Adrenal gland (tissue), 12 donors: ENCODE results near the gene FBL. TPM values are rescaled to one million over a fixed set of nuclear protein-coding genes. Genes with fewer than 3 reads are reported as not detected.
"Not testable (repeated sequence)": the region's sequence is repeated elsewhere in the genome, so short reads cannot be mapped to it uniquely, and the experiment has no call there.

Source experiments
- DNase-seq, 7 donors: peaks; one replicate each; pipeline ENCODE4 v3.0.0-alpha.2; 2019 to 2020
- H3K27ac ChIP-seq, 5 donors: fragments of 200-600 bp; sonication (generic) in 4 of 5; 1 replicate in 3 of 5; 2 replicates in 2 of 5; pipeline versions ENCODE4 v1.5.1 to v1.8.0; 2016 to 2020; ENCODE audit warnings: mild to moderate bottlenecking in 1 of 5
- H3K27me3 ChIP-seq: fragments of 200-600 bp; 2 replicates; pipeline ENCODE4 v1.8.0; 2021
- H3K36me3 ChIP-seq, 2 donors: fragments of 200-600 bp; replicated peaks in 1 of 2; 1 replicate in 1 of 2; 2 replicates in 1 of 2; pipeline versions ENCODE4 v1.5.1 to v1.8.0; 2018 to 2022
- H3K4me1 ChIP-seq, 2 donors: fragments of 200-600 bp; replicated peaks in 1 of 2; 1 replicate in 1 of 2; 2 replicates in 1 of 2; pipeline versions ENCODE4 v1.5.1 to v1.8.0; 2018 to 2021
- H3K4me3 ChIP-seq, 4 donors: fragments of 200-600 bp; sonication (generic) in 3 of 4; one replicate each; pipeline ENCODE4 v1.5.1; 2016 to 2018
- H3K9me3 ChIP-seq, 3 donors: fragments of 200-600 bp; sonication (generic) in 1 of 3; replicated peaks in 1 of 3; 1 replicate in 2 of 3; 2 replicates in 1 of 3; pipeline versions ENCODE4 v1.5.1 to v1.8.0; 2016 to 2021
- POLR2A ChIP-seq, 2 donors: fragments of 450-650 bp; IDR thresholded peaks; one replicate each; pipeline ENCODE4 v1.6.1; 2017; ENCODE audit warnings: antibody characterized with exemption in 2 of 2, mild to moderate bottlenecking in 2 of 2, moderate library complexity in 1 of 2
- WGBS, 4 donors: extraction: QIAGEN DNeasy Blood & Tissue Kit in 2 of 4; methylation state at CpG; one replicate each; pipeline versions ENCODE4 v1.1.5 to v1.1.7; 2013 to 2017; 5-methylcytosine and 5-hydroxymethylcytosine counted together
- intact Hi-C, 2 donors: fragments of 100-400 bp; cut with DNase I; formaldehyde crosslinking; loops; one replicate each; pipeline versions ENCODE4 v1.14.1 to v1.15.0; 2022 to 2023
- polyA plus RNA-seq, 3 donors: library from polyadenylated mRNA; stranded (reverse); fragments of 200-250 nt in 2 of 3; fragments of 350-450 nt in 1 of 3; fragmentation: Illumina TruSeq in 1 of 3; extraction: RNeasy Lipid Tissue Mini Kit (QIAGEN cat#74804) in 1 of 3; gene quantifications; one replicate each; pipeline ENCODE4 v1.2.3, GENCODE V29; 2013 to 2014
- total RNA-seq, 9 donors: library from RNA; depleted of rRNA in 4 of 9; stranded (reverse); fragments of >200 nt in 4 of 9; fragments of 120-200 nt in 1 of 9; fragmentation: NEBNext Ultra II Directional in 1 of 9; extraction: Animal tissue kit (Norgen Biotek cat#: 25700) in 1 of 9; gene quantifications; one replicate each; pipeline versions ENCODE4 v1.1.0 to v1.2.4, GENCODE V29; 2013 to 2023
- TF ChIP-seq, protein P1 (sequence below), 6 experiments: fragments of 450-650 bp in 4 of 6; fragments of 200-600 bp in 2 of 6; sonication (generic) in 1 of 6; IDR thresholded peaks; 1 replicate in 5 of 6; 2 replicates in 1 of 6; pipeline versions ENCODE4 v1.5.1 to v1.8.0; 2016 to 2021; ENCODE audit warnings: antibody characterized with exemption in 6 of 6, mild to moderate bottlenecking in 2 of 6, moderate library complexity in 1 of 6
- donor health status: healthy with polysubstance abuse.
- donor health status: Bipolar disorder and iron deficiency.
- donor health status: DM: yes; HTN: yes; CAD: no.
- donor health status: DM: no; HTN: no; CAD: no.
- donor health status: DM: no; HTN: no; CAD: no.
- donor health status: DM: yes; HTN: yes; CAD: no.

FBL gene
- total and polyA plus RNA-seq, 12 donors, result 52.4 to 228 (median 114) TPM

DNA sequence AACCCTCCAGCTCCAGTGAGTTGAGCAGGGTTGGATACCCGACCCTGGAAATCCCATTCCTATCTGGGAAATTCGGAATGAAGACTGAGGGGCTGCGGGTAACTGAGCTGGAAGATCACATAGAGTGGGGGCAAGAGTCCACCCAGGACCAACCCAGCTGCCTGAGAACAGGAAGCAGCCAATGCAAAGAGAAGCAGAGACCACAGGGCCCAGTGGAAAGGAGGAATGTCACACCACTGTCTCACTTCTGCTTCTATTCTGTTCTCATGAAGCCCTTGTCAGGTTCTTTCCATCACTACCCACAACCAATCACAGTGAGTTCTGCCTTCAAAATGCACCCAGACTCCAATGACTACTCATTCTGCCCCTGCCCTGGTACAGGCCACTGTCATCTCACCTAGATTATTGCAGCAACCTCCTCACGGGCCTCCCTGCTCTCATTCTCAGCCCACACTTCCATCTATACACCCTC, 27.5 kb downstream of the FBL start:
- WGBS, 4 donors, result 90 to 94% (median 93%) methylated on average over 3 to 4 of the region's 4 CpGs
- H3K36me3 ChIP-seq, result no peaks in the 10 kb centered on the region
- peaks cover 2% of the 10 kb centered on the region in 2 donors for H3K4me1 ChIP-seq
- no peak overlapping the region for H3K27ac ChIP-seq
- H3K4me3 ChIP-seq, result no peak overlapping the region
- H3K27me3 ChIP-seq, result no peaks in the 10 kb centered on the region
- no peak for DNase-seq
- TF ChIP-seq POLR2A (IDR thresholded peaks at IDR 0.05), result no peak
- TF ChIP-seq, protein P1, sequence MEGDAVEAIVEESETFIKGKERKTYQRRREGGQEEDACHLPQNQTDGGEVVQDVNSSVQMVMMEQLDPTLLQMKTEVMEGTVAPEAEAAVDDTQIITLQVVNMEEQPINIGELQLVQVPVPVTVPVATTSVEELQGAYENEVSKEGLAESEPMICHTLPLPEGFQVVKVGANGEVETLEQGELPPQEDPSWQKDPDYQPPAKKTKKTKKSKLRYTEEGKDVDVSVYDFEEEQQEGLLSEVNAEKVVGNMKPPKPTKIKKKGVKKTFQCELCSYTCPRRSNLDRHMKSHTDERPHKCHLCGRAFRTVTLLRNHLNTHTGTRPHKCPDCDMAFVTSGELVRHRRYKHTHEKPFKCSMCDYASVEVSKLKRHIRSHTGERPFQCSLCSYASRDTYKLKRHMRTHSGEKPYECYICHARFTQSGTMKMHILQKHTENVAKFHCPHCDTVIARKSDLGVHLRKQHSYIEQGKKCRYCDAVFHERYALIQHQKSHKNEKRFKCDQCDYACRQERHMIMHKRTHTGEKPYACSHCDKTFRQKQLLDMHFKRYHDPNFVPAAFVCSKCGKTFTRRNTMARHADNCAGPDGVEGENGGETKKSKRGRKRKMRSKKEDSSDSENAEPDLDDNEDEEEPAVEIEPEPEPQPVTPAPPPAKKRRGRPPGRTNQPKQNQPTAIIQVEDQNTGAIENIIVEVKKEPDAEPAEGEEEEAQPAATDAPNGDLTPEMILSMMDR (IDR thresholded peaks at IDR 0.05), result no peak
- intact Hi-C loops, result no loop called here
- no peaks in the 10 kb centered on the region for H3K9me3 ChIP-seq

DNA sequence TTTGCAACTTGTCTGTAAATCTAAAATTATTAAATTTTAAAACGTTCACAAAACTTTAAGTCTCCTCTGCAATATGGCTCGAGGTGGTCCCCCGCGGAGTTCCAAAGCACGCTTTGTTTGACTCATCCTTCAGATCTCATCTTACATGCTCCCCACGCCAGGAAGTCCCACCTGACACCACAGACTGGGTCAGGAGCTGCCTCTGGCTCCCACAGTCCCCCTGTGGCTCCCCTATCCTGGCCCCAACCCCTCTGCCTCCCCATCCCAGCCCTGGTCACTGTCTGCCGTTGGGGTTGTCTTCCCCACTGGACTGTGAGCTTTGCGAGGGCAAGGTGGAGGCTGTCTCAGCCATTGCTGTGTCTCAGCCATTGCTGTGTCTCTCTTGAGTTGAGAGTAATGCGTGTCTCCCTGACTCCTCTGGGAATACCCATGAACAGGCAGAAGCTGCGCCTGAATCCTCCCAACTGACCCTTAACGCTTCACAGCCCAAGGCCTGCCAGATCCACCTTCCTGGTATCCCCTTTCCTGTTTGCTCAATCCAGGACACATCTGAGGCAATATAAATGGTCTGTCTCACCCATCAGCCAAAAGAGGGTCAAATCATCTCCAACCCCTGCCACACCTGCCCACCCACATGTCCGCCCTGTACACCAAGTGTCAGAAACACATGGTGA, 28.2 kb downstream of the FBL start:
- intact Hi-C loops, result no loop called here
- Histone ChIP-seq H3K4me1 (no peaks in the 10 kb centered on the region), H3K9me3 (no peaks in the 10 kb centered on the region), H3K27me3 (no peaks in the 10 kb centered on the region), H3K27ac (no peak overlapping the region), H3K4me3 (no peak overlapping the region), H3K36me3 (no peaks in the 10 kb centered on the region)
- DNase-seq, result no peak
- 90 to 95% (median 94%) methylated on average over 12 of the region's 12 CpGs for WGBS, 4 donors
- no peak for TF ChIP-seq POLR2A (IDR thresholded peaks at IDR 0.05)
- TF ChIP-seq, protein P1 (IDR thresholded peaks at IDR 0.05), result no peak

DNA sequence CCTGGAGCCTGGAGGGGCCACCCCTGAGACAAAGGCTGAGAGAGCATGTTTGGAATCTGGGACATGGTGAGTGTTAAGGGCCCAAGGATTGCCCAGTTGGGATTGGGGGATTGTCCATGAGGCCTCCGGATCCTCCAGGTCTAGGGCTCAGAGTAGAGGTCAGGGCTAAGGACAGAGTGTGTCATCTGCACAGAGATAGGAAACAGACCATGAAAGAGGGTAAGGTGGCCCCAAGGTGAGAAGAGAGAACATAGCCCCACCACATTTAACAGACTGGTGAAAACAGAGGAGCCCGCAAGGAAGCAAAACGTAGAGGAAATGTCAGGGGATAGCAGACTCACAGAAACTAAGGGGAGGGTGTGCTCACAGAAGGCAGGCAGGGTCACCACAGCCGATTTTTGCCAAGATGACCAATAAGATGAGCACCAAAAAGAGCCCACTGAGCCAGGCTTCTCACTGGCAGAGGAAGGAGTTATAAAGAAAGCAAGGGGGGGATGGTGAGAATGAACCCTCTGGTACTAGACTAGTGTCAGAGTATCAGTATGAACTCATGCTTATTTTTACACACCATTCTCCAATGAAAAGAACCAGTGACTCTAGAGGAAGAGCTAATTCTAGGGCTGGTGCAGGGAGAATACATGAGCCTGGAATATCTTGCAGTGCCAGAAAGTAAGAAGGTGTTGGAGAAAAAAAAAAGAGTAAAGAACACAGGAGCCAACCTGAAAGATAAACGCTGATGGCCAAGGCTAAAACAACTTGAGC, 29.7 kb downstream of the FBL start:
- Histone ChIP-seq H3K9me3 (no peaks in the 10 kb centered on the region), H3K4me1 (no peaks in the 10 kb centered on the region), H3K4me3 (no peak overlapping the region), H3K27me3 (no peaks in the 10 kb centered on the region), H3K27ac (no peak overlapping the region), H3K36me3 (no peaks in the 10 kb centered on the region)
- DNase-seq, result no peak
- TF ChIP-seq, protein P1 (IDR thresholded peaks at IDR 0.05), result no peak
- no peak for TF ChIP-seq POLR2A (IDR thresholded peaks at IDR 0.05)
- intact Hi-C loops, result no loop called here
- WGBS, 4 donors, result 70 to 83% (median 76%) methylated on average over 5 of the region's 5 CpGs

DNA sequence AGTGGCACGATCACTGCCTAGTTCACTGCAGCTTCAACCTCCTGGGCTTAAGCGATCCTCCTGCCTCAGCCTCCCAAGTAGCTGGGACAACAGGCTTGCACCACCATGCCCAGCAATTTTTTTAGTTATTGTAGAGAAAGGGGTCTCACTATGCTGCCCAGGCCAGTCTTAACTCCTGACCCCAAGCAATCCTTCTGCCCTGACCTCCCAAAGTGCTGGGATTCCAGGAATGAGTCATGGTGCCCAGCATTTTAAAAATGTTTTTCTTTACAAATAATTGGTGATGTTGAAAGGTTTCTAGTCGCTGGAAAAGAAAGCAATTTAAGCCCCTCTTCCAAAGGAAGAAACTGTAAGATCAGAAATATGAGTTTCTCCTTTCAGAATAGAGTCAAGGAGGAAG, 31.6 kb downstream of the FBL start:
- TF ChIP-seq, protein P1 (IDR thresholded peaks at IDR 0.05), result no peak
- TF ChIP-seq POLR2A (IDR thresholded peaks at IDR 0.05), result no peak
- Histone ChIP-seq H3K27ac (no peak overlapping the region), H3K9me3 (no peaks in the 10 kb centered on the region), H3K4me1 (no peaks in the 10 kb centered on the region), H3K27me3 (no peaks in the 10 kb centered on the region), H3K36me3 (no peaks in the 10 kb centered on the region), H3K4me3 (no peak overlapping the region)
- WGBS, 4 donors, result 85 to 90% (median 89%) methylated on average over 3 of the region's 3 CpGs
- no peak for DNase-seq
- intact Hi-C loops, result no loop called here

DNA sequence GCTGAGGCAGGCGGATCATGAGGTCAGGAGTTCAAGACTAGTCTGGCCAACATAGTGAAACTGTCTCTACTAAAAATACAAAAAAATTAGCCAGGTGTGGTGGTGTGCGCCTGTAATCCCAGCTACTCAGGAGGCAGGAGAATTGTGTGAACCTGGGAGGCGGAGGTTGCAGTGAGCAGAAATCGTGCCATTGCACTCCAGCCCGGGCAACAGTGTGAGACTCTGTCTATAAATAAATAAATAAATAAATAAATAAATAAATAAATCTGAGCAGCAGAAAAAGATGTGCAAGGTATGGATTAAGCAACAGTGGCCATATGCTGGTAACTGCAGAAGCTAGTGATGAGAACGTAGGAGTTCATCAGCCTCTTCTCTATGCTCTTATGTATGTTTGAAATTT, 32.1 kb downstream of the FBL start:
- H3K27ac ChIP-seq, H3K4me1 ChIP-seq, H3K4me3 ChIP-seq, DNase-seq, H3K27me3 ChIP-seq, H3K36me3 ChIP-seq, intact Hi-C loops, H3K9me3 ChIP-seq: not testable (repeated sequence)
- 92 to 97% (median 96%) methylated on average over 6 of the region's 6 CpGs for WGBS, 4 donors
